Medulla oblongata (tissue), 1 donor: ENCODE measurements around the gene PRX.
A peak's percentile ranks its signal among the peaks of the same experiment; 100 is the strongest.

Source experiments
- DNase-seq: peaks from one replicate; pipeline ENCODE4 v3.0.0-alpha.2; 2015; ENCODE audit errors: extremely low spot score

The PRX gene

DNA sequence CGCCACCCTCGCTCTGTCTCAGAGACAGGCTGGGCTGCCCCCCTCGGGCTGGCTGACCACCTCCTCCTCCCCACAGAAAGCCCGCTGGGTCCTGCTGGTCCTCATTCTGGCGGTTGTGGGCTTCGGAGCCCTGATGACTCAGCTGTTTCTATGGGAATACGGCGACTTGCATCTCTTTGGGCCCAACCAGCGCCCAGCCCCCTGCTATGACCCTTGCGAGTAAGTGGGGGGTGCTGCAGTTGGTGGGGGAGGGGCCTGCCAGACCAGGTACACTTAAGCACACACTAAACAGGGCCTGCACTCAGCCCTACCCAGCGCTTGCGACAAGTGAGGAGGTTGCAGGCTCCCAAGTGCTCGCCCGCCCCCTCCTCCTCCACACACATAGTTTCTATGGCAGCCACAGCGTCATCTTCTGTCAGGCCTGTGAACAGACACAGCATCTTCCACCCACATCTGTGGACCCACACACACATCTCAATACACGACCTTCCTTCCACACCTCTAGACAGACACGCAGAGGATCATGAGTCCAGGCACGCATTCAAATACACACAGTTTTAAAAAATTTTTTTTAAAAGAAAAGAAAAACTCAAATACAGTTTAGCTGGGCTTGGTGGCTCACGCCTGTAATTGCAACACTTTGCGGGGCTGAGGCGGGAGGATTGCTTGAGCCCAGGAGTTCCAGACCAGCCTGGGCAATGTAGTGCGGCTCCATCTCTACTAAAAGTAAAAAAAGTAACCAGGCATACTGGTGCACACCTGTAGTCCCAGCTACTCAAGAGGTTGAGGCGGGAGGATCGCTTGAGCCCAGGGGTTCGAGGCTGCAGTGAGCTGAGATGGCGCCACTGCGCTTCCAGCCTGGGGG, 46.2 kb downstream of the PRX start:
- DNase-seq: no peak

DNA sequence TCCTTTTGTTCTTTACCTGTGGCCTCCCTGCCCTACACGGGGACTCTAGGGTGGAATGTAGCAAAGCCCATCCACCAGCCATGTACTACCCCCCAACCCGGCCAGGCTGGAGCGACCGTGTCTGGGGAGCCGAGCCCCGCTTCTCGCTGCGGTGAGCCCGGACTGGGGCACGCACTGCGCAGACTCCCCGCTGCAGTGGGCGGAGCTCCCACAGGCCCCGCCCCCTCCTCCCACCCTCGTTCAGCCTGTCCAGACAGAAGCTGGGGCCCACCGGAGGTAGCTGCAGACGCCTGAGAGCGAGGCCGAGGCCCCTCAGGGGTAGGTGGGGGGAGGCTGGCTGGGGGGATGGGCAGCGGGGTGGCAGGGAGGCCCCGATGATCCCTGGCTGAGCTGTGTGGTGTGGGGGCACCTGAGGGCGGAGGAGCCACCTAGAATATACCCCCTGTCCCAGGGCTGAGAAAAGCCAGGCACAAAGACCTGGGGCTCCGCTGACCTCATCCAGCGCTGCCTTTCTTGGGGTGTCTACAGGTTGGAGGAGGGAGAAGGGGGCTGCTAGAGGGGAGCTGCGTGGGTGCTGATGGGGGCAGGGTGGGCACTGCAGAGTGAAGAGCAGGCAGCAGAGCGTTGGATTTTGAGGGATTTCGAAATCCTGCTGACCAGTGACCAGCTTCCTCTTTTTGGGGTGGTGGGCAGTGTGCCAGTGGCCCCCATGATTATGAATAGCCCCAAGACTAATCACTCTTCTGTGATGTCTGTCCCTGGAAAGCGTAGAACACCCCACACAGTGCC, 47.4 kb downstream of the PRX start:
- peak; percentile 52 for DNase-seq

DNA sequence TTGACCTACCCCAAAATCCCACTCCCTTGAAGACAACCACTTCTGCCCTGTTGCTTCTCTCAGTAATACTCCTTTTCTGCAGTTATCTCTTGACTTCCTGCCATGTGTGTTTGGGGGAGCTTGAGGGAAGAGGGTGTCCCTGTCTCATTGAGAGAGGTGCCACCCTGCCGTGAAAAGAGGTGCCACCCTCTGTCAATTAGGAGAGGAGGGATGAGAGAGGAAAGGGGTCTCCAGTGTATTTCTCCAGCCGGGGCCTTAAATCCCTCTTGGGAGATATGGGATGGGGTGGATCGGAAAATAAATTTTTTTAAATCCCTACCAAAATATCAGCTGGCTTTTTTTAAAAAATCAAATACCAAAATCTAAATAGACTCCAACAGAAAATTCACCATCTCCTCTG, 48.2 kb downstream of the PRX start:
- no peak for DNase-seq

DNA sequence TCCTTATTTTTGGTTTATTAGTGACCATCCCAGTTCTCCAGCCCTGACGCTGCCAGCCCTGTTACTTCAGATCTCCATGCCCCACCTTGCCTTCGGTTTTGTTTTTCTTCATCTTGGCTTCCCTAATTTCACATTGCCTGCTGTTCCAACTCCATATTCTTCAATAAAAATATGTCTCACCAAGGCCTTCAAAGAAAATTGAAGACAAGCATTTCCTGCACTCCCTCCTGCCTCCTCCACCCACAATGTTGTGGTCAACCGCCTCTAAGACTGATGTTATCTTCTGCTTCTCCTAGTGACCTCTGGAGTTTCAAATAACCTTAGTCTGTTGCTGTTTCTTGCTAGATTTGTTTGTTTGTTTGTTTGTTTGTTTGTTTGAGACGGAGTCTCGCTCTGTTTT, 50.1 kb downstream of the PRX start:
- DNase-seq: no peak

DNA sequence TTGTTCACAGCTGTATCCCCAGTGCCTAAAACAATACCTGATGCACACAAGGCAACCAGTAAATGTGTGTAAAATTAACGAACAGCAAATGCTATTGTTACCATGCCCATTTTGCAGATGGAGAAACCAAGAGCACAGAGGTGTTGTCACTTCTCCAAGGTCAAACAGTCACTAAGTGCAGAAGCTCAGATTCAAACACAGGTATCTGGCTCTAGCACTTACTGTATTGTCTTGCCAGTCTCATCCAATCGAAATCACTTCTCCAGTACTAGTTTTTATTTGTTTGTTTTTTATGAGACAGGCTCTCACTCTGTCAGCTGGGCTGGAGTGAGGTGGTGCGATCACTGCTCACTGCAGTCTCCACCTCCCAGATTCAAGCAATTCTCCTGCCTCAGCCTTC, 51.0 kb downstream of the PRX start:
- no peak for DNase-seq

DNA sequence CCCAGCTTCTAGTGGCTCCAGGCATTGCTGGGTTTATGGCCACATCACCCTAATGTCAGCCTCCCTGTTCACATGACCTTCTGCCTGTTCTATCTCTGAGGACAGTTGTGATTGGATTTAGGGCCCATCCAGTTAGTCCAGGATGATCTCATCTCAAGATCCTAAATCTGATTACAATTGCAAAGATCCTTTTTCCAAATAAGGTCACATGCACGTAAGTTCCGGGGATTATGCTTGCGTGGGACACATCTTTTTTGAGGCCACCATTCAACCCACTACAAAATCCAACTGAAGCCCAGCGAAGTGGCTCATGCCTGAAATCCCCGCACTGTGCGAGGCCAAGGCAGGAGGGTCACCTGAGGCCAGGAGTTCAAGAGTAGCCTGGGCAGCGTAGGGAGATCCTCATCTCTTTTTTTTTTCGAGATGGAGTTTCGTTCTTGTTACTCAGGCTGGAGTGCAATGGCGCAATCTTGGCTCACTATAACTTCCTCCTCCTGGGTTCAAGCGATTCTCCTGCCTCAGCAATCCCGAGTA, 52.4 kb downstream of the PRX start:
- peak; percentile 52 for DNase-seq

DNA sequence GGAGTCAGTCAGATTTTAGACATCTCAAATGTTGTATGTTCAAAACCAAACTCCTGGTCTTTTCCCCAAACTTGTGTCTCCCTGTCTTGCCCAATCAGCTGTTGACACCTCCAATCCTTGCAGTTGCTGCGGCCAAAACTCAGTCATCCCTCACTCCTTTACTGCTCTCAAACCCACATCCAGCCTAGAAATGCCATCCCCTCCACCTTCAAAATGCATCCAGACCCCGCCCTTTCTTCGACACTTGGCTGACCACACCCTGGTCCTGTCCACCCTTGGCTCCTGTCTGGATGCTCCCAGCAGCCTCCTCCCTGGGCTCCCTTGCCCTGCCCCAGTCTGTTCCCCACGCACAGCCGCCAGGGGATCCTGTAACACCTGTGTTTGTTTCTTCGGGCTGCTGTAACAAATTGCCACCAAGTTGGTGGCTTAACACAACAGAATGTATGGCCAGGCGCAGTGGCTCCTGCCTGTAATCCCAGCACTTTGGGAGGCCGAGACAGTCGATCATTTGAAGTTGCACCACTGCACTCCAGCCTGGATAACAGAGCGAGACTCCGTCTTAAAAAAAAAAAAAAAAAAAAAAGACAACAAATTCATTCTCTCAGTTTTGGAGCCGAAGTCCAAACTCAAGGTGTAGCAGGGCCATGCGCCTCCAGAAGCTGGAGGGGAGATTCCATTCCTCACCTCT, 53.0 kb downstream of the PRX start:
- no peak for DNase-seq

DNA sequence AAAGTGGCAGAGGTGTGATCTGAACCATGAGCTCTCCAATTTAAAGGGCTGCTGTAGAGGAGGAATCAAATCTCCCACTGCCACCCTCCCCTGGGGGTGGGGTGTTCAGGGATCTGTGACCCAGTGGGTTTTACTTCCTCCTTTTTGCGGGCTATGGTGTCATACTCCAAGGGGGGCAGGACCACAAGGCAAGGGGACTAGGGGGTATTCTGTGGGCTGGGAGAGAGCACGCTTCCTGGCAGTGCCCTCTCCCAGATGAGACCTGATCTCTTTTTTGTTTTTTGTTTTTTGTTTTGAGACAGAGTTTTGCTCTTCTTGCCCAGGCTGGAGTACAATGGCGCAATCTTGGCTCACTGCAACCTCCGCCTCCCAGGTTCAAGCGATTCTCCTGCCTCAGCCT, 54.4 kb downstream of the PRX start:
- peak; percentile 76 for DNase-seq

DNA sequence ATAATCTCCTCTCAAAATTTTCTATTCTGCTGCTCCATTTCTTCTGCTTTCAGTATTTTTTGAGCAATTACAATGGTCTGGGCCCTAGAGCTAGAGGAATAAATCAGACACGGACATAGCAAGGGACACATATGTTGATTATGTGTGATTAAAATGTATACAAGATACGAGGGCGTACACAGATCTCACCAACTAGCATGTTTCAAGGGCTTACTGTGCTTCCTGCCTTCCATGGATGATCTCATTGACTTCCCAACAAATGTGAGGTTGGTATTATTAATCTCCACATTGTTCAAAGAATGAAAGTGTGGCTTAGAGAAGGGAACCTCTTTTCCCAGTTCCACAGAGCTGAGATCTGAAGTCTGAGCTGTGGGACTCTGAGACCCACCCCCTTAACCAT, 55.5 kb downstream of the PRX start:
- DNase-seq: no peak

DNA sequence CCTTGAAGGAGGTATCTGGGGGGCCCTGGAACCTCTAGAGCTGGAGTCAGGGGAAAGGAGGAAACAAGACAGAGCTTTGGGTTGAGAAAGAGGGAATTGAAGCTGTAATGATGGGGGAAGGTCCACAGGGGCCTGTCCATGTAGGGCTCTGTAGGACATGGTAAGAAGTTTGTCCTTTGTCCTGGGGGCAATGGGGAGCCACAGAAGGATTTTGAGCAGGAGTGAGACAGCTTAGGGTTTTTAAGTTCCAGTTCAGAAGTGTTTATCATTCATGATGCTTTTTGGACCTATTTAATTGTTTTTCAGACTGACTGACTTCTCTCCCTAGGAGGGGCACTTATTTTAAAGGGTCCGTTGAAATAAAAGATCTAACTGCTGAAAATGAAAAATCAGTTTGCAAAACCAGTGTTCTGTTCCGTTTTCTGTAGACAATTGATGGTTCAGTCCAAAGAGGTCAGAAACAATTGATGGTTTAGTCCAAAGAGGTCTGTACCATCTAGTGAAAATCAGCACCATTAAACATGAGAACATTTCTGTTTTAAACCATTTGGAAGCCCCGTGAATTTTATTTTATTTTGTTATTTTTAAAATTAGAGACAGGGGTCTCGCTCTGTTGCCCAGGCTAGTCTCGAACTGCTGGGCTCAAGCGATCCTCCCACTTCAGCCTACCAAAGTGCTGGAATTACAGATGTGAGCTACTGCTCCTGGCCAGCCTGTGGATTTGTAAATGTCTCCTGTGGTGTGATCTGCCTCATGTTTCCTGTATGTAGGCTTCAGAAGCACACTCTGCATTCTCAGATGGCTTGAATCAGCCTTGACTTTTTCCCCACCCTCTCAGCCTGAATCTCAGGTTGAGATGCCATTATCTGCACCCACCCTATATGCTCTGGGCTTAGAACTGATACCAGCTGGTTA, 56.2 kb downstream of the PRX start:
- no peak for DNase-seq

DNA sequence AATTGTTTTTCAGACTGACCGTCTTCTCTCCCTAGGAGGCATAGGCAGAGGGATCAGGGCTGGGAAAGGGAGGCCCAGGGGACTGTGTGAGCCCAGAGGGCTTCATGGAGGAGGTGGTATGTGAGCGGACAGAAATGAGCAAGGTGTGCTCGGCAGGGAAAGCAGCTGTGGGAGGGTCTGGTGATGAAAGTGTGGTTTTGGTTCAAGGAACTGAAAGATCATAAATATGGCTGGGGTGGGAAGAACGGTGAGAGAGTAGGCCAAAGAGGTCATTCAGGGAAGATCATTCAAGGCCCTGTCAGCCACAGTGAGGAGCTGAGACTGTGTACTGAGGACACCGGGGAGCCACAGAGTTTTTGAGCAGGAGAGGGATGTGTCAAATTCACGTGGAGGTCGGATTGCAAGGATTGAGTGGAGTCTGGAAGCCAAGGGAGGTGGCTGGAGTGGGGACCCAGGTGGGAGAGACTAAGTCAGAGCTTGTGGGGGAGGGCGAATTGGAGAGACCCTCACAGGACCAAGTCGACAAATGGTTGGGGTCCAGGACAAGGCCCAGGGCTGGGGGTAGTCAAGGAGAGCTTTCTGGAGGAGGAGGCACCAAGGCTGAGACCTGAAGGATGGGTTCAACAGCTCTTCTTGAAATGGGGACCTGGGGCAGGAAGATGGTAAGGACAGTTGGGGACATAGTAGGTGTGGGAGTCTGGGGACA, 57.0 kb downstream of the PRX start:
- DNase-seq: no peak

DNA sequence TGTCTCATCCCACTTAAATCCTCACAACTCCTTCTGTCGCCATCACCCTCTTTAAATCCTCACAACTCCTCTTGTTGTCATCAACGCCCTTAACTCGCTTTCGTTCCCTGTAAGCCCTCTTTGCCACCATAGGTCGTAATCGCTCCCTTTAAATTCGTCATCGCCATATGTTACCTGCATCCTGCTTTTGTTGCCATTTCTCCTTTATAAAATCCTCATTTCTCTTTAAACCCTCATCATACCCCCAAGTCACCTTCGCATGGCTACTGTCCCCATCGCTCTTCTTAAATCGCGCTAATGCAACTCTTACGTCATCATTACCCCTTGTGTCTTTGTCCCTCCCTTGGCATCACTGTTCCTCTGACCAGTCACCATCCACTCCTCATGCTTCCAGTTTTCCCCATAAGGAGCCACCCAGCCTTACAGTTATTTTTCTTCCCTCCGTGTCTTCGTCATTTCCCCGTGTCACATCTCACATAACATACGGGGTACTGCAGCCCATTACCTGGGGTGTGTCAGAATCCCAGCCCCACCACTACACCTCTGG, 64.1 kb downstream of the PRX start:
- peak; percentile 41 for DNase-seq

DNA sequence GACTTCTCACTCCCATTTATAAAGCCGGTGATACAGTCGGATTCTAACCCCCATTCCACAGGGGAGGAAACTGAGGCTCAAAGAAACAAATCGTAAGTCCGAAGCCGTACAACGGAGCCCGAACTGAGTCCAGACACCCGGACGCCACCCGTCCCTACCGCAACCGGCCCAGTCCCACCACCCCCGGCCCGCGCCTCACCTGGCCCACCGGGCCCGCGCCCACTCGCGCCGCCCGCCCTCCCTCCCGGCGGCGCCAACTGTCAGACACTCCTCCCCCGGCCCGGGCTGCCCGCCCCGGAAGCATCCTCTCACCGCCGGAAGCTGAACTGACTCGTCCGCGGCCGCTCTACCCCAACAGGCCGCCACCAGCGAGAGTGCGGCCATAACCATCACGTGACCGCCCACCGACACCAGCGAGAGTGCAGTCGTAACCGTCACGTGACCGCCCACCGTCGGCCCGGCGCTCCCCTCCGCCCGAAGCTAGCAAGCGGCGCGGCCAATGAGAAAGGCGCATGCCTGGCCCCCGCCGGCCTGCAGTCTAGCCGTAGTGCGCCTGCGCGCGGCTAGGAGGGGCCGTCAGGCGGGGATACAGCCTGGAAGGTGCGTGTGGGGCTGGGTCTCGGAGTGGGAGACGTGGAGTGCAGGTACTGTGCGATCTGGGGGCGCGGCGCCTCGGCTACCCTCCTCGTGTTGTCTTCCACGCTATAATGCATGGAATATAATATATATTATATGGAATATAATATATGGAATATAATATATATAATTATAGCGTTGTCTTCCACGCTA, 64.9 kb downstream of the PRX start, which contains the start of the genes C19orf47 and PLD3:
Gene C19orf47, minus strand, starts transcription at position 273 of the 789 bp plus-strand sequence. CDS start 6,540 bp downstream, outside the sequence.
Gene PLD3, plus strand, starts transcription at position 571 of the 789 bp plus-strand sequence. CDS start 17,789 bp downstream, outside the sequence.
- DNase-seq: peak; percentile 99

DNA sequence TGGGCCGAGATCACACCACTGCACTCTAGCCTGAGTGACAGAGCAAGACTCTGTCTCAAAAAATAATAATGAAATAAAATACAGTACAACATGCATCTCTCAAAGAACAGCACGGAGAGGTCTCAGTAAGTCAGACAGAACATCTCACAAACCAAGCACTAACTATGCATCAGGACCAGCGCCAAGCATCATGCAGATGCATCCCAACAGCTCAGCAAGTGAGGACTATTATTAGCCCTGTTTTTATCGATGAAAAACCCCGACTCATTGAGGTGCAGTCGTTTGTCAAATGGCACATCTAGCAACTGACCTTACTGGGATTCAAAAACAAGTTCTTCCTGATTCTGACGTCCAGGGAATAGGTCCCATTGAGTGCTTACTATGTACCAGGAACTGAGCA, 68.8 kb downstream of the PRX start:
- DNase-seq: no peak
